UCSD-AML1 (cell line): Measurements from ENCODE around the gene L1CAM.

Experiments used
- DNase-seq: peaks from one replicate; lab custom pipeline; 2025; ENCODE audit not compliant: unreplicated experiment; lab: John Stamatoyannopoulos, UW

The L1CAM gene

GRCh38 chrX:153924149-153924861 lies 38.3 kb upstream of the L1CAM start:
- peak; percentile 45 for DNase-seq

- DNase-seq, result no peak
Observed at GRCh38 chrX:153922932-153923857, 37.2 kb upstream of the L1CAM start.

DNA sequence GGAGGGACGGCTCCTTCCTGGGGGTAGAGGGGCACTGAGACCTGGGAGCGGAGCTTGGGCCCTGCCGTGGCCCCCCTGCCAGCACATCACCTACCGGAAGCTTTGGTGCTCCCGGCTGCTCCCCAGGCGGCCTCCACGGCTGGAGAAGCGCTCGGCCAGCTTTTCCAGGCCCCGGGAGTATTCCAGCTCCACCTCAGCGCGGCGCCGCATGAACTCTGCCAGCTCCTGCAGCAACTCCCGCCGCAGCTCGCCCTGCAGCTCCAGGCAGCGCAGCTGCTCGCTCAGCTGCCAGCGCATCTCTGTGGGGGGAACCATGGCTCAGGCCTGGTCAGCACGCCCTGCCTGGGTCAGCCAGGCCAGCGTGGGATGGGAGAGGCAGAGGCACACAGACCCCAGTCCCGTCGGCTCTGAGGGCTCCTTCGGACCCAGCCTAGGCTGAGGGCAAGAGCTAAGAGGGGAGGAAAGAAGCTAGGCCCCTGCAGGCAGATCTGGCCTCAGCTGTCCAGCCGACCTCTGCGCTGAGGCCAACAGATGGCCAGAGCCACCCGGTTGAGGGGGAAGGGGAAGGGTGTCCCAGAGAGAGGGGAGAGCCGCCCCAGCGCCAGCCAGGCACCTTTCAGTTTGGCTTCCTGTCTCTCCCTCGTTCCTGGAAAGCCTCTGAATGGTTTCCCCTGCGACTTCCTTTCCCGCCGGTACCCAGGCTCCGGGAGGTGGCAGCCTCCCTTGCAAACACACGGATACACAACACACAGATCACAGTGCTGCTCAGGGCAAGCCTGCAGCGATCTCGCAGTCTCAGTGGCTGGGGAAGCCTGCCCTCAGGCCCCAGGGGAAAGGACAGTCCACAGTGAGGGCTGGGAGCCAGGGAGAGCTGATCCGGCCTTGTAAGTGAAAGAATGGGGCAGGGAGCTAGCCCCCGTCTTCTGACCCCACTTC lies 35.8 kb upstream of the L1CAM start:
- DNase-seq, result peak; percentile 66

DNA sequence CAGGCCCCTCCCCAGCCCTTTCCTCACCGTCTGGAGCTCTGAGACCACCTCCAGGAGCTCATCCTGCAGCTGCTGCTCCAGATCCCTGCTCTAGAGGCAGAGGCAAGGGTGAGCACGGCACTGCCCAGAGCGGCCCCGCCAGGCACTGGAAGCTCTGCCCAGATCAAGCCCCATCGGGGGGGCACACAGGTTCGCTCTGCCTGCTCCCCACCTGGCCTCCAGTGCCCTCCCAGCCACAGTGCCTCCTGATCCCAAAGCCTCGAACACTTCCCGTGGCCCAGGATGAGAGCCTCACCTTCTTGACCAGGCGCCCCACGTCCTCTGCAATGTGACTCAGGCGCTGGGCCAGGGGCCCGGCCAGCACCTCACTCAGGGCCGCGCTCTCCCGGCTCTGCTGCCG lies 35.1 kb upstream of the L1CAM start:
- DNase-seq, result no peak

DNA sequence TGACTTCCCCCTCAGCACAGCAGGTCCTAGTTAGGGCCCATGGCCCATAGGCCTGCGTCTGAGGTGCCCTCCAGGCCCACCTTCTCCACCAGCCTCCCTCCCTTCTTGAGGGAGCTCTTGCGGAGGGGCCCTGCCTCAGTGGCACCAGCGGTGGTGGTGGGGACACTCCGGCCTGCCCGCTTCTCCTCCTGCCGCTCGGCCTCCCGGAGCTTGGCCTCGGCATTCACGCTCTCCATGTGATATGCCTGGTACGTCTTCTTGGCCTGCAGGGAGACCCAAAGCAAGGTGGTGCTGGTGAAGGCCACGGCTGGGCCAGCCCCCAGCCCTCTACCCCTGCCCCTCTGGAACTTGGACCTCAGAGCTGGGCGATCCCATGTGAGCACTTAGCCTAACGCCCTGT lies 34.6 kb upstream of the L1CAM start:
- DNase-seq, result no peak

GRCh38 chrX:153919281-153919680 lies 33.3 kb upstream of the L1CAM start:
- no peak for DNase-seq

- DNase-seq, result no peak
Observed at GRCh38 chrX:153917869-153918268, 31.9 kb upstream of the L1CAM start.

GRCh38 chrX:153913701-153914100 lies 27.7 kb upstream of the L1CAM start:
- DNase-seq, result no peak

DNA sequence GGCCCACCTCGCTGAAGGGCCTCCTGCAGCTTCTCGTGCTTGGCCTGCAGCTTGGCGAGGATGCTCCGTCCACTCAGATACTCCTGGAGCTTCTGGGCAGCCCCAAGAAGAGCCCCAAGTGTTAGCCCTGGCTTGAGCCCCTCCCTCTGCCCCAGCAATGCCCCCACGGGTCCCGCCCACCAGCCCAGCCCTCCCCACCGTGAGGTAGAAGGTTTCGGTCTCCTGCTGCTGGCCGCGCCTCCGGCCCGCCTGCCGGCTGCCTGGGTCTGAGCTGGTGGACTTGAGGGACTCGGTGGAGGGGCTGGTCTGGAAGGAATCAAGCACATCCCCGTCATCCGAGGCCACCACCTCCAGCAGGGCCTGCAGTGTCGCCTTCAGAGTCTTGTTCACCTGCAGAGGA lies 27.2 kb upstream of the L1CAM start:
- no peak for DNase-seq

- no peak for DNase-seq
Observed at GRCh38 chrX:153911798-153912197, 25.8 kb upstream of the L1CAM start.

GRCh38 chrX:153910446-153910845 lies 24.5 kb upstream of the L1CAM start:
- DNase-seq, result no peak

DNA sequence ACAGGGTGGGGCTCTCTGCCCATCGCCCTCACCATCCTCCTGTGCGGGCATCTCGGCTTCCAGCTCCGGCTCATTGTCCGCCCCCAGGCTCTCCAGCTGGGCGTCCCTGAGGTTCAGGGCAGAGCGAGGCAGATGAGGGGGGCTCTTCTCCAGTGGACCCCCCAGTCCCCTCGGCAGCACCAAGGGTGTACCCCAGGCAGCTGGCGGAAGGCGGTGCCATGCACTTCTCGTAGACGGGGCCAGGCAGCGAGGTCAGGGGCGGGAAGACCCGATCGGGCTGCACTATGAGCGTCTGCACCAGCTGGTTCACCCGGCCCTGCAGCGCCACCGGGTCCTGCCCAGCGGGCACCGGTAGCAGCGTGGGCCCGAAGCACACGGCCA lies 24.0 kb upstream of the L1CAM start:
- no peak for DNase-seq

- no peak for DNase-seq
Observed at GRCh38 chrX:153909024-153909979, 23.3 kb upstream of the L1CAM start.

GRCh38 chrX:153908219-153908860 lies 22.4 kb upstream of the L1CAM start:
- DNase-seq, result no peak

GRCh38 chrX:153907456-153907855 lies 21.5 kb upstream of the L1CAM start:
- no peak for DNase-seq

- no peak for DNase-seq
Observed at GRCh38 chrX:153906126-153906917, 20.3 kb upstream of the L1CAM start.

DNA sequence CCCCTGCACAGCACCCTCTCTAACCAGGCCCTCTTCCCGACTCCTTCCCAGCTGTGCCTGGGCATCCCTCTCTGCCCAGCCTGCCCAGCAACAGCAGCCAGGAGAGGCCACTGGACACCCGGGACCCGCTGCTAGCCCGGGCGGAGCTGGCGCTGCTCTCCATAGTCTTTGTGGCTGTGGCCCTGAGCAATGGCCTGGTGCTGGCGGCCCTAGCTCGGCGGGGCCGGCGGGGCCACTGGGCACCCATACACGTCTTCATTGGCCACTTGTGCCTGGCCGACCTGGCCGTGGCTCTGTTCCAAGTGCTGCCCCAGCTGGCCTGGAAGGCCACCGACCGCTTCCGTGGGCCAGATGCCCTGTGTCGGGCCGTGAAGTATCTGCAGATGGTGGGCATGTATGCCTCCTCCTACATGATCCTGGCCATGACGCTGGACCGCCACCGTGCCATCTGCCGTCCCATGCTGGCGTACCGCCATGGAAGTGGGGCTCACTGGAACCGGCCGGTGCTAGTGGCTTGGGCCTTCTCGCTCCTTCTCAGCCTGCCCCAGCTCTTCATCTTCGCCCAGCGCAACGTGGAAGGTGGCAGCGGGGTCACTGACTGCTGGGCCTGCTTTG lies 19.6 kb upstream of the L1CAM start:
- DNase-seq, result no peak
